ENCODE results near the gene ZMYND8. TPM values are rescaled to one million over a fixed set of nuclear protein-coding genes. Genes with fewer than 3 reads are reported as not detected.
"Not testable (repeated sequence)": the region's sequence is repeated elsewhere in the genome, so short reads cannot be mapped to it uniquely, and the experiment has no call there.

The ZMYND8 gene
- total and polyA plus RNA-seq, 2 donors (not counting 1 experiment from before 2014, with no cell fraction given): 12.6 to 13.0 TPM

- Histone ChIP-seq H4K20me1 (ENCODE audit: control insufficient read depth, extremely low read depth, insufficient read depth, low read length) (no peaks in the 10 kb centered on the region), H3K9ac (ENCODE audit: insufficient read depth, low read length) (no peak overlapping the region), H3K4me1 (ENCODE audit: control insufficient read depth, extremely low read depth, insufficient read depth, low read length) (no peaks in the 10 kb centered on the region), H3K4me3 (replicated peaks in 1 of 4; ENCODE audit: control extremely low read depth in 1 of 4, insufficient read depth in 1 of 4, low read depth in 3 of 4, low read length in 4 of 4) (no peak overlapping the region), H3K27me3 (ENCODE audit: control insufficient read depth, insufficient read depth, low read length) (no peaks in the 10 kb centered on the region), H3K9me3 (ENCODE audit: control insufficient read depth, insufficient read depth, low read depth, low read length) (no peaks in the 10 kb centered on the region), H2AFZ (ENCODE audit: low read length) (no peak overlapping the region), H3K36me3 (ENCODE audit: control insufficient read depth, insufficient read depth, low read length) (peaks cover 6% of the 10 kb centered on the region), H3K79me2 (ENCODE audit: control insufficient read depth, insufficient read depth, low read length) (peaks cover 22% of the 10 kb centered on the region), H3K4me2 (ENCODE audit: extremely low read depth, insufficient read depth, low read length) (no peak overlapping the region), H3K27ac (ENCODE audit: insufficient read depth, low read length) (no peak overlapping the region)
- no peak for TF ChIP-seq EZH2 (IDR thresholded peaks at IDR 0.05; ENCODE audit: low read length, missing control alignments)
- TF ChIP-seq, protein P1, sequence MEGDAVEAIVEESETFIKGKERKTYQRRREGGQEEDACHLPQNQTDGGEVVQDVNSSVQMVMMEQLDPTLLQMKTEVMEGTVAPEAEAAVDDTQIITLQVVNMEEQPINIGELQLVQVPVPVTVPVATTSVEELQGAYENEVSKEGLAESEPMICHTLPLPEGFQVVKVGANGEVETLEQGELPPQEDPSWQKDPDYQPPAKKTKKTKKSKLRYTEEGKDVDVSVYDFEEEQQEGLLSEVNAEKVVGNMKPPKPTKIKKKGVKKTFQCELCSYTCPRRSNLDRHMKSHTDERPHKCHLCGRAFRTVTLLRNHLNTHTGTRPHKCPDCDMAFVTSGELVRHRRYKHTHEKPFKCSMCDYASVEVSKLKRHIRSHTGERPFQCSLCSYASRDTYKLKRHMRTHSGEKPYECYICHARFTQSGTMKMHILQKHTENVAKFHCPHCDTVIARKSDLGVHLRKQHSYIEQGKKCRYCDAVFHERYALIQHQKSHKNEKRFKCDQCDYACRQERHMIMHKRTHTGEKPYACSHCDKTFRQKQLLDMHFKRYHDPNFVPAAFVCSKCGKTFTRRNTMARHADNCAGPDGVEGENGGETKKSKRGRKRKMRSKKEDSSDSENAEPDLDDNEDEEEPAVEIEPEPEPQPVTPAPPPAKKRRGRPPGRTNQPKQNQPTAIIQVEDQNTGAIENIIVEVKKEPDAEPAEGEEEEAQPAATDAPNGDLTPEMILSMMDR (conservative IDR thresholded peaks at IDR 0.05 in 1 of 2, IDR thresholded peaks at IDR 0.05 in 1 of 2; ENCODE audit: low read depth in 1 of 2, low read length in 2 of 2): no peak
- no peak for DNase-seq (ENCODE audit: low read depth in 2 of 2)
Measured at GRCh38 chr20:47266847-47267515, 89.5 kb downstream of the ZMYND8 start.

DNA sequence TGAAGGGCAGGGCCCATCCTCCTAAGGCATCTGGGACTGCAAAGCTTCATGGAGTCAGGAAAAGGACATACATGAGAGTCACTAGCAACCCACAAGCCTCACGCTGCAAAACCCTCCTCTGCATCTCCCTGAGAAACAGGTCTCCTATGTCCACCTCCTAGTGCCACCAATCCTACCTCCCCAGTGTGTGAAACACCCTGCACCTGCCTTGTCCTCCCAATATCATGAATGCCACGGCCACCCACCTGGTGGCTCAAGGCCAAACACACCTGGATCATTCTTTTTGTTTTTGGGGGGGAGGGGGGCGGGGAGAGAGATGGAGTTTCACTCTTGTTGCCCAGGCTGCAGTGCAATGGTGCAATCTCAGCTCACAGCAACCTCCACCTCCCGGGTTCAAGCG, 90.5 kb downstream of the ZMYND8 start:
- no peak overlapping the region for H3K4me2 ChIP-seq (ENCODE audit: extremely low read depth, insufficient read depth, low read length)
- no peak overlapping the region for H2AFZ ChIP-seq (ENCODE audit: low read length)
- no peaks in the 10 kb centered on the region for H4K20me1 ChIP-seq (ENCODE audit: control insufficient read depth, extremely low read depth, insufficient read depth, low read length)
- H3K4me3 ChIP-seq (replicated peaks in 1 of 4; ENCODE audit: control extremely low read depth in 1 of 4, insufficient read depth in 1 of 4, low read depth in 3 of 4, low read length in 4 of 4): no peak overlapping the region
- H3K79me2 ChIP-seq (ENCODE audit: control insufficient read depth, insufficient read depth, low read length): peaks cover 18% of the 10 kb centered on the region
- no peak overlapping the region for H3K9ac ChIP-seq (ENCODE audit: insufficient read depth, low read length)
- no peaks in the 10 kb centered on the region for H3K9me3 ChIP-seq (ENCODE audit: control insufficient read depth, insufficient read depth, low read depth, low read length)
- no peaks in the 10 kb centered on the region for H3K4me1 ChIP-seq (ENCODE audit: control insufficient read depth, extremely low read depth, insufficient read depth, low read length)
- H3K27ac ChIP-seq (ENCODE audit: insufficient read depth, low read length): no peak overlapping the region
- H3K27me3 ChIP-seq (ENCODE audit: control insufficient read depth, insufficient read depth, low read length): no peaks in the 10 kb centered on the region
- TF ChIP-seq EZH2 (IDR thresholded peaks at IDR 0.05; ENCODE audit: low read length, missing control alignments): no peak
- TF ChIP-seq, protein P1 (conservative IDR thresholded peaks at IDR 0.05 in 1 of 2, IDR thresholded peaks at IDR 0.05 in 1 of 2; ENCODE audit: low read depth in 1 of 2, low read length in 2 of 2): no peak
- DNase-seq (ENCODE audit: low read depth in 2 of 2): no peak
- peaks cover 7% of the 10 kb centered on the region for H3K36me3 ChIP-seq (ENCODE audit: control insufficient read depth, insufficient read depth, low read length)

DNA sequence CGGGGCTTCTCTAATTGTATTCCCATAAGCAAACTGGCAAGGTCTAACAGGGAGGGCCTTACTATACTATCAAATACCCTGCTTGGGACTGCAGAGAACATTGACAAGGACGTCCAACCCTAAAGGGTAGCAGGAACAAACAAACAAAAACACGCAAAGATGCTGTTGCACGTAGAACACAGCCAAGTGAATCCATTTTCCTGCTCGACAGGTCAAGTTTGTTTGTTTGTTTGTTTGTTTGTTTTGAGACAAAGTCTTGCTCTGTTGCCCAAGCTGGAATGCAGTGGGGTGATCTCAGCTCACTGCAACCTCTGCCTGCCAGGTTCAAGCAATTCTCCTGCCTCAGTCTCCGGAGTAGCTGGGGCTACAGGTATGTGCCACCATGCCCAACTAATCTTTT, 91.3 kb downstream of the ZMYND8 start:
- H3K27ac ChIP-seq (ENCODE audit: insufficient read depth, low read length): no peak overlapping the region
- H3K79me2 ChIP-seq (ENCODE audit: control insufficient read depth, insufficient read depth, low read length): peaks cover 17% of the 10 kb centered on the region
- H2AFZ ChIP-seq (ENCODE audit: low read length): no peak overlapping the region
- H3K9me3 ChIP-seq (ENCODE audit: control insufficient read depth, insufficient read depth, low read depth, low read length): no peaks in the 10 kb centered on the region
- H3K4me1 ChIP-seq (ENCODE audit: control insufficient read depth, extremely low read depth, insufficient read depth, low read length): no peaks in the 10 kb centered on the region
- H3K27me3 ChIP-seq (ENCODE audit: control insufficient read depth, insufficient read depth, low read length): no peaks in the 10 kb centered on the region
- TF ChIP-seq EZH2 (IDR thresholded peaks at IDR 0.05; ENCODE audit: low read length, missing control alignments): no peak
- TF ChIP-seq, protein P1 (conservative IDR thresholded peaks at IDR 0.05 in 1 of 2, IDR thresholded peaks at IDR 0.05 in 1 of 2; ENCODE audit: low read depth in 1 of 2, low read length in 2 of 2): no peak
- no peak overlapping the region for H3K4me3 ChIP-seq (replicated peaks in 1 of 4; ENCODE audit: control extremely low read depth in 1 of 4, insufficient read depth in 1 of 4, low read depth in 3 of 4, low read length in 4 of 4)
- no peak overlapping the region for H3K9ac ChIP-seq (ENCODE audit: insufficient read depth, low read length)
- H4K20me1 ChIP-seq (ENCODE audit: control insufficient read depth, extremely low read depth, insufficient read depth, low read length): no peaks in the 10 kb centered on the region
- no peak for DNase-seq (ENCODE audit: low read depth in 2 of 2)
- peaks cover 6% of the 10 kb centered on the region for H3K36me3 ChIP-seq (ENCODE audit: control insufficient read depth, insufficient read depth, low read length)
- H3K4me2 ChIP-seq (ENCODE audit: extremely low read depth, insufficient read depth, low read length): no peak overlapping the region

DNA sequence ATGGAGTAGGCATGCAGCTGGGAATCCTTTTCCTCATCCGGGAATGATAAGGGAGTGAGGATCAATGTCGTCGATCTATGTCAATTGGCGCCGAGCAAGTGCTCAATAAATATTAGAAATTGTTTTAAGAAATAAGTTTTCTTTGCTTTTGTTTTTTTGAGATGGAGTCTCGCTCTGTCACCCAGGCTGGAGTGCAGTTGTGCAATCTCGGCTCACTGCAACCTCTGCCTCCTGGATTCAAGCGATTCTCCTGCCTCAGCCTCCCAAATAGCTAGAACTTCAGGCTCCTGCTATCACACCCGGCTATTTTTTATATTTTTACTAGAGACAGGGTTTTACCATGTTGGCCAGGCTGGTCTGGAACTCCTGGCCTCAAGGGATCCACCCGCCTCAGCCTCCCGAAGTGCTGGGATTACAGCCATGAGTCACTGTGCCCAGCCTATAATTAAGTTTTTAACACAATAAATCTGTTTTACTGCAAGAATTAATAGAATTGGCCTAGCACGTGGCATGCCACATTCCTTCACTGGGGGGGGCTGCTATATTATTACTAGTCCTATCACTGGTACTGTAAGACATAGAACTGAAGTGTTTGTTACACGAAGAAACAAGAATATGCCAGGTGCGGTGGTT, 92.2 kb downstream of the ZMYND8 start:
- not testable (repeated sequence) for H3K27ac ChIP-seq (ENCODE audit: insufficient read depth, low read length); H3K4me2 ChIP-seq (ENCODE audit: extremely low read depth, insufficient read depth, low read length); H3K9me3 ChIP-seq (ENCODE audit: control insufficient read depth, insufficient read depth, low read depth, low read length); H2AFZ ChIP-seq (ENCODE audit: low read length); H4K20me1 ChIP-seq (ENCODE audit: control insufficient read depth, extremely low read depth, insufficient read depth, low read length); DNase-seq (ENCODE audit: low read depth in 2 of 2); H3K4me1 ChIP-seq (ENCODE audit: control insufficient read depth, extremely low read depth, insufficient read depth, low read length); H3K4me3 ChIP-seq (replicated peaks in 1 of 4; ENCODE audit: control extremely low read depth in 1 of 4, insufficient read depth in 1 of 4, low read depth in 3 of 4, low read length in 4 of 4); H3K9ac ChIP-seq (ENCODE audit: insufficient read depth, low read length); H3K27me3 ChIP-seq (ENCODE audit: control insufficient read depth, insufficient read depth, low read length); H3K36me3 ChIP-seq (ENCODE audit: control insufficient read depth, insufficient read depth, low read length)
- H3K79me2 ChIP-seq (ENCODE audit: control insufficient read depth, insufficient read depth, low read length): peaks cover 11% of the 10 kb centered on the region
